Lower lobe of right lung (tissue), 2 donors: Measurements from ENCODE around the gene GPRC5A. TPM values are rescaled to one million over a fixed set of nuclear protein-coding genes. Genes with fewer than 3 reads are reported as not detected.

ENCODE experiments used
- ATAC-seq, 2 donors: fragments of 200-7000 bp; cut with Tn5 transposase; one replicate each; pipeline ENCODE4 v1.9.1; 2020 to 2022; ENCODE audit warnings: mild to moderate bottlenecking in 2 of 2, moderate library complexity in 2 of 2
- DNase-seq: peaks from one replicate; pipeline ENCODE4 v3.0.0-alpha.2; 2020
- H3K27ac ChIP-seq: fragments of 200-600 bp; one replicate; pipeline ENCODE4 v1.8.0; 2022
- H3K27me3 ChIP-seq: fragments of 200-600 bp; one replicate; pipeline ENCODE4 v1.8.0; 2022; ENCODE audit warnings: low read depth
- H3K36me3 ChIP-seq: fragments of 200-600 bp; one replicate; pipeline ENCODE4 v1.8.0; 2022; ENCODE audit warnings: mild to moderate bottlenecking
- H3K4me1 ChIP-seq: fragments of 200-600 bp; one replicate; pipeline ENCODE4 v1.8.0; 2022
- H3K4me3 ChIP-seq: fragments of 200-600 bp; one replicate; pipeline ENCODE4 v1.8.0; 2022; ENCODE audit warnings: mild to moderate bottlenecking
- H3K9me3 ChIP-seq: fragments of 200-600 bp; one replicate; pipeline ENCODE4 v1.8.0; 2022
- CTCF ChIP-seq: fragments of 200-600 bp; IDR thresholded peaks from one replicate; pipeline ENCODE4 v1.8.0; 2022; ENCODE audit warnings: antibody characterized with exemption, mild to moderate bottlenecking
- intact Hi-C: fragments of 100-400 bp; cut with DNase I; formaldehyde crosslinking; loops from one replicate; pipeline ENCODE4 v1.11.0; 2022
- total RNA-seq: library from RNA; stranded (reverse); fragmentation: NEBNext Ultra II Directional; extraction: Animal tissue kit (Norgen Biotek cat#: 25700); gene quantifications from one replicate; pipeline ENCODE4 v1.2.1, GENCODE V29; 2021
- donor health status: DM: no; HTN: yes; CAD: no; lungs with severe emphysema.

GPRC5A gene
- total RNA-seq, 1 donor from 2014 or later: 482 TPM

- DNase-seq: no peak
Measured at GRCh38 chr12:12890543-12891079, 751 bp upstream of the GPRC5A start.

GRCh38 chr12:12891881-12892355, 556 bp downstream of the GPRC5A start:
- peaks cover 14% of the 10 kb centered on the region for H3K4me1 ChIP-seq

More at GRCh38 chr12:12890543-12891079, 751 bp upstream of the GPRC5A start:
- TF ChIP-seq CTCF: peak; percentile 6
- H3K4me3 ChIP-seq: peak overlapping the region; percentile 58
- intact Hi-C loops: no loop called here
- no peaks in the 10 kb centered on the region for H3K9me3 ChIP-seq
- H3K27me3 ChIP-seq: peaks cover 6% of the 10 kb centered on the region
- ATAC-seq: peak; percentile 55 to 59
- no peaks in the 10 kb centered on the region for H3K36me3 ChIP-seq
- peaks cover 14% of the 10 kb centered on the region for H3K4me1 ChIP-seq
- H3K27ac ChIP-seq: peak overlapping the region; percentile 90

DNA sequence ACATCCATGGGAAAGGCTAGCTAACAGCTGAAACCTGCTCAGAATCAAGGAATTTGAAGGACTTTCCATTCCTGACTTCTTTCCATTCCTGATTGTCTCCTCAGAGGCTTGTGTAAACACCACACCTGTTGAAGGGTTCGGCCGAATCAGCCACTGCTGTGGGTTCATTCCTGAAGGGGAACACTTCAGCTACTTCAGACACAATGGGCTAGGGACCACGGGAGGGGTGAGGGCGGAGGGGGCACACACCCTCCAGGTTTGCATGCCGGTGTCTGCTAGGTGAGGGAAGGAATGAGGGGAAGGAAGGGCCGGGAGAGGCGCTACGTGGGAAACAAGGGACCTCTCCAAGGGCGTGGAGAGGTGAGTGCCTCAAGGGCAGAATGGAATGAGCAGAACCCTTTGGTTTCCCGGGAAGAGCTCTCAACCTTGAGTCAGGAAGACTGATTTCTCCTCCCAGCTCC, 1.3 kb downstream of the GPRC5A start:
- Histone ChIP-seq H3K27me3 (peaks cover 6% of the 10 kb centered on the region), H3K4me3 (peak overlapping the region; percentile 58), H3K9me3 (no peaks in the 10 kb centered on the region), H3K36me3 (no peaks in the 10 kb centered on the region), H3K4me1 (peaks cover 14% of the 10 kb centered on the region), H3K27ac (peak overlapping the region; percentile 90)
- peak; percentile 77 for DNase-seq
- no peak for TF ChIP-seq CTCF
- intact Hi-C loops: no loop called here
- peak; percentile 66 to 67 for ATAC-seq

More at GRCh38 chr12:12891881-12892355, 556 bp downstream of the GPRC5A start:
- TF ChIP-seq CTCF: no peak
- H3K9me3 ChIP-seq: no peaks in the 10 kb centered on the region
- peak overlapping the region; percentile 58 for H3K4me3 ChIP-seq
- ATAC-seq (no peak), DNase-seq (no peak)
- H3K27ac ChIP-seq: peak overlapping the region; percentile 90
- intact Hi-C loops: no loop called here
- peaks cover 6% of the 10 kb centered on the region for H3K27me3 ChIP-seq
- H3K36me3 ChIP-seq: no peaks in the 10 kb centered on the region

GRCh38 chr12:12893438-12893837, 2.1 kb downstream of the GPRC5A start:
- Histone ChIP-seq H3K4me1 (peaks cover 14% of the 10 kb centered on the region), H3K27me3 (peaks cover 6% of the 10 kb centered on the region), H3K27ac (peak overlapping the region; percentile 90), H3K36me3 (no peaks in the 10 kb centered on the region), H3K9me3 (no peaks in the 10 kb centered on the region), H3K4me3 (peak overlapping the region; percentile 58)
- intact Hi-C loops: no loop called here
- TF ChIP-seq CTCF: no peak
- DNase-seq (no peak), ATAC-seq (no peak)

- Histone ChIP-seq H3K4me3 (peak overlapping the region; percentile 58), H3K27ac (peak overlapping the region; percentile 15), H3K9me3 (no peaks in the 10 kb centered on the region), H3K4me1 (peaks cover 25% of the 10 kb centered on the region), H3K27me3 (peaks cover 6% of the 10 kb centered on the region), H3K36me3 (no peaks in the 10 kb centered on the region)
- ATAC-seq (no peak), DNase-seq (no peak)
- no peak for TF ChIP-seq CTCF
- intact Hi-C loops: no loop called here
Measured at GRCh38 chr12:12896260-12896659, 4.9 kb downstream of the GPRC5A start.
